Measurements from ENCODE around the gene PNRC2.
A peak's percentile ranks its signal among the peaks of the same experiment; 100 is the strongest.
"Not testable (repeated sequence)": the region's sequence is repeated elsewhere in the genome, so short reads cannot be mapped to it uniquely, and the experiment has no call there.

PNRC2 gene

DNA sequence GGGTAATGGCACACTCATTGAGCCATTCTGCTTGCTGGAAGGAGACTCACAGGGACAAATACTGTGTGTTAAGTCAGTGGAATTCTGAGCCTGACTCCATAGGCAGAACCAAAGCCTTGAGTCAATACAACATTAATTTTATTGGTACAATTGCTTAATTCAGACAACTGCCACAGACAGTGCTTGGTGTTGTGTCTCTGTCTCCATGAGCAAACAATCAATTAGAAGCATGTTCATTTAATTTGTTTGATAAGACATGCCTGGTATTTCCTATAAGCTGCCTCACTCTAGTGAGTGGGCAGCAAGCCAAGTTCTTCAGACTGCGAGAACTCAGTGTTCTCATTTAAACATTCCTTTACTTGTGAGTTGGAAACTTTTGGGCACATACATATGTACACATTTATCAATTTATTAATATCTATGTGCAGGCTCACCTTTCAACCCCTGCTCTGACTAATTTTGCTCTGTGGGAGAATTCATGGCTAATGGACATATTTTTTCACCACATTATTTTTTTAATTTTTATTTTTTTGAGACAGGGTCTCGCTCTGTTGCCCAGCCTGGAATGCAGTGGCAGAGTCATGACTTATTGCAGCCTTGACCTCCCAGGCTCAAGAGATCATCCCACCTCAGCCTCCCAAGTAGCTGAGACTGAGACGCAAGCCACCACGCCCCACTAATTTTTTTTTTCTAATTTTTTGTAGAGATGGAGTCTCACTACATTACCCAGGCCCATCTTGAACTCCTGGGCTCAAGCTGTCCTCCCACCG lies 25.0 kb downstream of the PNRC2 start:
- peaks cover 19% of the 10 kb centered on the region for H3K4me1 ChIP-seq (ENCODE audit: insufficient read depth, low read length)
- H3K9ac ChIP-seq (ENCODE audit: low read depth, low read length) = no peak overlapping the region
- peaks cover under 1% of the 10 kb centered on the region; the same call in 1 of the 2 replicates for H3K36me3 ChIP-seq (ENCODE audit: insufficient read depth, low read length)
- 0 out of 2 replicates have a peak, but pooled peaks cover under 1% of the 10 kb centered on the region for H4K20me1 ChIP-seq (ENCODE audit: insufficient read depth, low read length)
- H3K4me2 ChIP-seq (ENCODE audit: insufficient read depth, low read length) = no peak overlapping the region
- DNase-seq (no peak), ATAC-seq (ENCODE audit: insufficient read depth, low read depth) (no peak)
- peaks cover 8% of the 10 kb centered on the region for H3K79me2 ChIP-seq (ENCODE audit: insufficient read depth, low read length)
- no peaks in the 10 kb centered on the region for H3K27me3 ChIP-seq (ENCODE audit: insufficient read depth, low read length, poor library complexity)
- 0 out of 2 replicates have a peak overlapping the region, but pooled peaks have one; percentile 1 for H2AFZ ChIP-seq (ENCODE audit: low read depth, low read length)
- no peak overlapping the region for H3K27ac ChIP-seq (ENCODE audit: low read length)
- H3K9me3 ChIP-seq (ENCODE audit: insufficient read depth, low read length, severe bottlenecking) = no peaks in the 10 kb centered on the region
- TF ChIP-seq EZH2 (IDR thresholded peaks at IDR 0.05; ENCODE audit: borderline replicate concordance, low read depth, low read length, severe bottlenecking) = no peak
- TF ChIP-seq, protein P1, sequence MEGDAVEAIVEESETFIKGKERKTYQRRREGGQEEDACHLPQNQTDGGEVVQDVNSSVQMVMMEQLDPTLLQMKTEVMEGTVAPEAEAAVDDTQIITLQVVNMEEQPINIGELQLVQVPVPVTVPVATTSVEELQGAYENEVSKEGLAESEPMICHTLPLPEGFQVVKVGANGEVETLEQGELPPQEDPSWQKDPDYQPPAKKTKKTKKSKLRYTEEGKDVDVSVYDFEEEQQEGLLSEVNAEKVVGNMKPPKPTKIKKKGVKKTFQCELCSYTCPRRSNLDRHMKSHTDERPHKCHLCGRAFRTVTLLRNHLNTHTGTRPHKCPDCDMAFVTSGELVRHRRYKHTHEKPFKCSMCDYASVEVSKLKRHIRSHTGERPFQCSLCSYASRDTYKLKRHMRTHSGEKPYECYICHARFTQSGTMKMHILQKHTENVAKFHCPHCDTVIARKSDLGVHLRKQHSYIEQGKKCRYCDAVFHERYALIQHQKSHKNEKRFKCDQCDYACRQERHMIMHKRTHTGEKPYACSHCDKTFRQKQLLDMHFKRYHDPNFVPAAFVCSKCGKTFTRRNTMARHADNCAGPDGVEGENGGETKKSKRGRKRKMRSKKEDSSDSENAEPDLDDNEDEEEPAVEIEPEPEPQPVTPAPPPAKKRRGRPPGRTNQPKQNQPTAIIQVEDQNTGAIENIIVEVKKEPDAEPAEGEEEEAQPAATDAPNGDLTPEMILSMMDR (IDR thresholded peaks at IDR 0.05; ENCODE audit: borderline replicate concordance, extremely low read depth, low read length, poor library complexity, severe bottlenecking) = no peak
- no peak overlapping the region for H3K4me3 ChIP-seq (ENCODE audit: low read depth in 1 of 2, low read length in 2 of 2)

GRCh38 chr1:23987038-23987437 lies 27.4 kb downstream of the PNRC2 start:
- not testable (repeated sequence) for H4K20me1 ChIP-seq (ENCODE audit: insufficient read depth, low read length); H3K4me3 ChIP-seq (ENCODE audit: low read depth in 1 of 2, low read length in 2 of 2); DNase-seq; H3K4me1 ChIP-seq (ENCODE audit: insufficient read depth, low read length); H3K9ac ChIP-seq (ENCODE audit: low read depth, low read length); H3K27ac ChIP-seq (ENCODE audit: low read length); H3K27me3 ChIP-seq (ENCODE audit: insufficient read depth, low read length, poor library complexity); H3K79me2 ChIP-seq (ENCODE audit: insufficient read depth, low read length); H3K36me3 ChIP-seq (ENCODE audit: insufficient read depth, low read length); H2AFZ ChIP-seq (ENCODE audit: low read depth, low read length); H3K9me3 ChIP-seq (ENCODE audit: insufficient read depth, low read length, severe bottlenecking); H3K4me2 ChIP-seq (ENCODE audit: insufficient read depth, low read length); ATAC-seq (ENCODE audit: insufficient read depth, low read depth)

DNA sequence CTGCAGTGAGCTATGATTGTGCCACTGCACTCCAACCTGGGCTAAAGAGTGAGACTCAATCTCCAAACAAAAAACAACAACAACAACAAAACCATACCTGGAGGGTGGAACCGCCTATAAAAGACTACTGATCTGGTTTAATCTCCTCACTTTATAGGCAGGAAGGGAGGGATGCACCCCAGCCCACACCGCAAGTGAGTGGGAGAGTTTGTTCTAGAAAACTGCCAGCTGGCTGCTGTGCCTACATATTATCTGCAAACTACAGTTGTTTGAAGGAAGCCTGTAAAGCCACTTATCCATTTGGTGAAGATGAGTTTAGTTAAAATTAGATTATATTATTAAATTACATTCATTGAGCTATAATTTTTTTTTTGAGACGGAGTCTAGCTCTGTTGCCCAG lies 29.6 kb downstream of the PNRC2 start:
- H3K27ac ChIP-seq (ENCODE audit: low read length) = no peak overlapping the region
- H2AFZ ChIP-seq (ENCODE audit: low read depth, low read length) = no peak overlapping the region
- no peaks in the 10 kb centered on the region for H3K27me3 ChIP-seq (ENCODE audit: insufficient read depth, low read length, poor library complexity)
- no peak for TF ChIP-seq EZH2 (IDR thresholded peaks at IDR 0.05; ENCODE audit: borderline replicate concordance, low read depth, low read length, severe bottlenecking)
- TF ChIP-seq, protein P1 (IDR thresholded peaks at IDR 0.05; ENCODE audit: borderline replicate concordance, extremely low read depth, low read length, poor library complexity, severe bottlenecking) = no peak
- no peak overlapping the region for H3K4me2 ChIP-seq (ENCODE audit: insufficient read depth, low read length)
- no peak overlapping the region for H3K9ac ChIP-seq (ENCODE audit: low read depth, low read length)
- no peaks in the 10 kb centered on the region for H3K79me2 ChIP-seq (ENCODE audit: insufficient read depth, low read length)
- H3K4me3 ChIP-seq (ENCODE audit: low read depth in 1 of 2, low read length in 2 of 2) = no peak overlapping the region
- H3K9me3 ChIP-seq (ENCODE audit: insufficient read depth, low read length, severe bottlenecking) = no peaks in the 10 kb centered on the region
- H4K20me1 ChIP-seq (ENCODE audit: insufficient read depth, low read length) = no peaks in the 10 kb centered on the region
- peaks cover 3% of the 10 kb centered on the region; the same call in 1 of the 2 replicates for H3K4me1 ChIP-seq (ENCODE audit: insufficient read depth, low read length)
- no peak for DNase-seq
- no peaks in the 10 kb centered on the region for H3K36me3 ChIP-seq (ENCODE audit: insufficient read depth, low read length)
- no peak for ATAC-seq (ENCODE audit: insufficient read depth, low read depth)

DNA sequence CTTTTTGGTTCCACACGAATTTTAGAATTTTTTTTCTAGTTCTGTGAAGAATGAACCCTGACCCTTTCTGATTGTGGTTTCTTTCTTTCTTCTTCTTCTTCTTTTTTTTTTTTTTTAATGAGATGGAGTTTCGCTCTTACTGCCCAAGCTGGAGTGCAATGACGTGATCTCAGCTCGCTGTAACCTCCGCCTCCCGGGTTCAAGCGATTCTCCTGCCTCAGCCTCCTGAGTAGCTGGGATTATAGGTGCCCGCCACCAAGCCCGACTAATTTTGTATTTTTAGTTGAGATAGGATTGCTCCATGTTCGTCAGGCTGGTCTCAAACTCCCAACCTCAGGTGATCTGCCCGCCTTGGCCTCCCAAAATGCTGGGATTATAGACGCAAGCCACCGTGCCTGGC lies 32.4 kb downstream of the PNRC2 start:
- H3K79me2 ChIP-seq (ENCODE audit: insufficient read depth, low read length); H3K4me2 ChIP-seq (ENCODE audit: insufficient read depth, low read length); H2AFZ ChIP-seq (ENCODE audit: low read depth, low read length); H3K9ac ChIP-seq (ENCODE audit: low read depth, low read length); H3K4me3 ChIP-seq (ENCODE audit: low read depth in 1 of 2, low read length in 2 of 2); H3K36me3 ChIP-seq (ENCODE audit: insufficient read depth, low read length); H3K27ac ChIP-seq (ENCODE audit: low read length); H3K9me3 ChIP-seq (ENCODE audit: insufficient read depth, low read length, severe bottlenecking); H3K4me1 ChIP-seq (ENCODE audit: insufficient read depth, low read length); H4K20me1 ChIP-seq (ENCODE audit: insufficient read depth, low read length); DNase-seq; ATAC-seq (ENCODE audit: insufficient read depth, low read depth); H3K27me3 ChIP-seq (ENCODE audit: insufficient read depth, low read length, poor library complexity): not testable (repeated sequence)

Measured in DND-41 (cell line).